Transverse colon (tissue), 4 donors: Measurements from ENCODE around the gene GNA14. TPM values are rescaled to one million over a fixed set of nuclear protein-coding genes. Genes with fewer than 3 reads are reported as not detected.
"Not testable (repeated sequence)": the region's sequence is repeated elsewhere in the genome, so short reads cannot be mapped to it uniquely, and the experiment has no call there.

ENCODE experiments used
- DNase-seq: peaks from one replicate; pipeline ENCODE4 v3.0.0-alpha.2; 2019
- H3K27ac ChIP-seq, 4 donors: fragments of 200-600 bp; sonication (generic); 2 replicates each; pipeline ENCODE4 v1.5.1; 2016 to 2018; ENCODE audit warnings: inconsistent platforms in 4 of 4
- H3K27me3 ChIP-seq: fragments of 200-600 bp; sonication (generic); 2 replicates; pipeline ENCODE4 v1.5.1; 2017; ENCODE audit warnings: inconsistent platforms
- H3K36me3 ChIP-seq, 4 donors: fragments of 200-600 bp; sonication (generic); 2 replicates each; pipeline ENCODE4 v1.5.1; 2017 to 2019; ENCODE audit warnings: inconsistent platforms in 4 of 4
- H3K4me1 ChIP-seq, 4 donors: fragments of 200-600 bp; sonication (generic); 2 replicates each; pipeline ENCODE4 v1.5.1; 2017 to 2020; ENCODE audit warnings: inconsistent platforms in 4 of 4
- H3K4me3 ChIP-seq, 4 donors: fragments of 200-600 bp; sonication (generic); 1 replicate in 1 of 4; 2 replicates in 3 of 4; pipeline versions ENCODE4 v1.5.1 to v1.6.1; 2017 to 2019; ENCODE audit warnings: inconsistent platforms in 4 of 4
- H3K9me3 ChIP-seq, 2 donors: fragments of 200-600 bp; sonication (generic); 2 replicates each; pipeline ENCODE4 v1.5.1; 2017 to 2019; ENCODE audit warnings: inconsistent platforms in 2 of 2
- CTCF ChIP-seq, 5 experiments: fragments of 200-600 bp in 3 of 5; fragments of 450-650 bp in 2 of 5; sonication (generic) in 3 of 5; IDR thresholded peaks; 1 replicate in 2 of 5; 2 replicates in 3 of 5; pipeline ENCODE4 v1.5.1; 2016 to 2017; ENCODE audit warnings: antibody characterized with exemption in 5 of 5, inconsistent platforms in 3 of 5, mild to moderate bottlenecking in 2 of 5, moderate library complexity in 1 of 5
- EP300 ChIP-seq: sonication (generic); formaldehyde crosslinking; IDR thresholded peaks from one replicate; pipeline ENCODE4 v1.6.1; 2017; ENCODE audit warnings: antibody characterized with exemption, low read depth
- POLR2A ChIP-seq: fragments of 450-650 bp; IDR thresholded peaks from one replicate; pipeline ENCODE4 v1.6.1; 2016; ENCODE audit warnings: antibody characterized with exemption, mild to moderate bottlenecking, moderate library complexity
- POLR2AphosphoS5 ChIP-seq, 3 donors: sonication (generic); formaldehyde crosslinking; IDR thresholded peaks; one replicate each; pipeline ENCODE4 v1.6.1; 2016; ENCODE audit warnings: antibody characterized with exemption in 3 of 3
- WGBS, 2 donors: methylation state at CpG; one replicate each; pipeline ENCODE4 v1.1.5; 2018; ENCODE audit warnings: low coverage in 1 of 2; 5-methylcytosine and 5-hydroxymethylcytosine counted together
- in situ Hi-C, 4 donors: fragments of 200-750 bp; cut with MboI; loops; one replicate each; pipeline versions ENCODE4 v1.15.0 to v1.15.1; 2017; ENCODE audit warnings: low sequenced_read_pairs in 3 of 4, low pct_ligation_motif_present in 1 of 4, low pct_unique_long_range_greater_than_20kb in 1 of 4
- intact Hi-C: fragments of 100-400 bp; cut with DNase I; formaldehyde crosslinking; loops from one replicate; pipeline ENCODE4 v1.15.1; 2023; ENCODE audit warnings: low total_unique reads
- total RNA-seq, 4 donors: library from RNA; depleted of rRNA; stranded (reverse); fragments of >200 nt; gene quantifications; one replicate each; pipeline ENCODE4 v1.1.0, GENCODE V29; 2016

GNA14 gene
- total RNA-seq, 4 donors from 2014 or later: 9.4 to 64.9 (median 16.9) TPM

DNA sequence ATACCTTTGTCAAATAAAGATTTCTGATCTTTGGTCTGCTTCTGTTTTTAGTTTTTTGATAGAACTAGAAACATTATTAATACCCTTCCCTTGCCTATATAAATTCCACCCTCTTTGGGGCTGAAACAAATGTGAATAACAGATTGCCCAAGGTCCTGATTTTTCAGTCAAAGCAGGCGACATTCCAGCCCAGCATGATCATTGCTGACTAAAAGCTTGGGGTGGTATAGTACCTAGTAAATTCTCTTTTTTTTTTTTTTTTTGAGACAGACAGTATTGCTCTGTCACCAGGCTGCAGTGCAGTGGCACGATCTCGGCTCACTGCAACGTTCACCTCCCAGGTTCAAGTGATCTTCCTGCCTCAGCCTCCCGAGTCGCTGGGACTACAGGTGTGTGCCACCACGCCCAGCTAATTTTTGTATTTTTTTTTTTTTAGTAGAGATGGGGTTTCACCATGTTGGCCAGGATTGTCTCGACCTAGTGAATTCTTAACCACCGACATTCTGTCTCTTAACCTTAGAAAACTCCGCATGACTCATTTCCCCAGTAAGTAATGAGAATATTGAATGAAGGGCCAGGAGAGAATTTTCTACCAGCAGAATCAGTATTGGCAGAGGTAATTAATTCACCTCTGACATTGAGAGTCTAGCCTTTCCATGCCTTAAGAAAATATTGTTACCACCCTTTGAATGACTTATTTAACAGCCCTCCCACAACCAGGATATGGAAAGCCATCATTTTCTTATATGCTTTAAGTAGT, 226.4 kb downstream of the GNA14 start:
- in situ Hi-C loops (no loop called here), intact Hi-C loops (no loop called here)
- Histone ChIP-seq H3K4me1 (no peaks in the 10 kb centered on the region), H3K4me3 (no peak overlapping the region), H3K36me3 (no peaks in the 10 kb centered on the region), H3K9me3 (no peaks in the 10 kb centered on the region), H3K27ac (no peak overlapping the region), H3K27me3 (no peaks in the 10 kb centered on the region)
- DNase-seq: no peak
- no peak for TF ChIP-seq POLR2AphosphoS5 (IDR thresholded peaks at IDR 0.05)
- TF ChIP-seq CTCF (IDR thresholded peaks at IDR 0.05): no peak
- no peak for TF ChIP-seq EP300
- TF ChIP-seq POLR2A: no peak
- WGBS, 2 donors: 88 to 94% methylated on average over 9 to 10 of the region's 10 CpGs

GRCh38 chr9:77420641-77421040, 227.5 kb downstream of the GNA14 start:
- H3K27me3 ChIP-seq: no peaks in the 10 kb centered on the region
- no peaks in the 10 kb centered on the region for H3K9me3 ChIP-seq
- H3K27ac ChIP-seq: no peak overlapping the region
- in situ Hi-C loops (no loop called here), intact Hi-C loops (no loop called here)
- H3K36me3 ChIP-seq: peaks cover 0 to 7% (median 0%) of the 10 kb centered on the region in 4 donors
- no peak for DNase-seq
- no peaks in the 10 kb centered on the region for H3K4me1 ChIP-seq
- no peak overlapping the region for H3K4me3 ChIP-seq
- TF ChIP-seq POLR2A: no peak
- TF ChIP-seq POLR2AphosphoS5 (IDR thresholded peaks at IDR 0.05): no peak
- TF ChIP-seq EP300: no peak
- TF ChIP-seq CTCF (IDR thresholded peaks at IDR 0.05): no peak
- 72 to 86% methylated on average over 2 of the region's 2 CpGs for WGBS, 2 donors

DNA sequence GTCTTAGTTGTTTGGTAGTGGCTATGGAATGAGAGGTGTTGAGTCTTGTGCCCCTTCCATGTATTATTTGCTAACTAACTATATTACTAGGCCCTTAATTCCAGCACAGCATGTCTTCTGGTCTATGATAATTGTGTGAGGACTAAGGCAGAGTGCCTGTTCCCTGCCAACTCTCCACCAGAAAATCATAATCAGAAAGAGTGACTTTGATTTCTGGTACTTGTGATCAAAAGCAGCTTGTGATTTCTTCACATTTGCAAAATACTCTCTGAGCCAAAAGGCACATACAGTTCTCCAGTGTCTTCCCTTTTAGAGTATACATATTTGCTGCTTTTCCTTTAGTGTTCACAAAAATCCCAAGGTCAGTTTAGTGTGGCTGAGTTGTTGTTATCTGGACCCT, 229.9 kb downstream of the GNA14 start:
- DNase-seq: no peak
- no peaks in the 10 kb centered on the region for H3K4me1 ChIP-seq
- in situ Hi-C loops: no loop called here
- TF ChIP-seq EP300: no peak
- TF ChIP-seq POLR2A: no peak
- TF ChIP-seq CTCF (IDR thresholded peaks at IDR 0.05): no peak
- TF ChIP-seq POLR2AphosphoS5 (IDR thresholded peaks at IDR 0.05): no peak
- H3K36me3 ChIP-seq: peaks cover 0 to 7% (median 0%) of the 10 kb centered on the region in 4 donors
- H3K9me3 ChIP-seq: no peaks in the 10 kb centered on the region
- intact Hi-C loops: no loop called here
- H3K27me3 ChIP-seq: no peaks in the 10 kb centered on the region
- H3K4me3 ChIP-seq: no peak overlapping the region
- no peak overlapping the region for H3K27ac ChIP-seq

DNA sequence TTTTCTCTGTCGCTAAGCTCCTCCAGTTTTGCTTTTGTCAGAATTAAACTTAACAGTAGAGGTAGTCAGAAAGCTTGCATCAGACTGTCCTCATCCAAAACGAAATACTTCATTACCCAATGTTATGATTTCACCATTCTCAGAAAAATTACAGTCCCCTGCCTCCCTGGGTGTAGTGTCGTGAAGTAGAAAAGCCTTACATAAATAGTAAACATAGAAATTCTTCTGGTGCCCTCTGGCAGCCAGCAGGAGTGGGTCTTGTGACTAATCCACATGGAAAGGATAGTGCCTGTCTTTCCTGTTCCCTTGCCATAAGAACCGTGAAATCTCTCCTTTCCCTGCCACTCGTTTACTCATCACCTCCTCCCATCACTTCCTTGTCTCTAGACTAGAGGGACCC, 230.6 kb downstream of the GNA14 start:
- in situ Hi-C loops (no loop called here), intact Hi-C loops (no loop called here)
- Histone ChIP-seq H3K9me3 (no peaks in the 10 kb centered on the region), H3K27me3 (no peaks in the 10 kb centered on the region), H3K36me3 (peaks cover 0 to 7% (median 0%) of the 10 kb centered on the region in 4 donors), H3K4me3 (no peak overlapping the region), H3K4me1 (no peaks in the 10 kb centered on the region), H3K27ac (no peak overlapping the region)
- WGBS, 2 donors: 59 to 67% methylated on average over 5 of the region's 5 CpGs
- TF ChIP-seq POLR2AphosphoS5 (IDR thresholded peaks at IDR 0.05): no peak
- no peak for TF ChIP-seq POLR2A
- no peak for TF ChIP-seq CTCF (IDR thresholded peaks at IDR 0.05)
- no peak for TF ChIP-seq EP300
- no peak for DNase-seq

GRCh38 chr9:77408521-77408920, 239.6 kb downstream of the GNA14 start:
- WGBS, 2 donors: 97% methylated on average over 9 of the region's 9 CpGs; no CpG with 5 or more reads in 1 of the 2 donors
- intact Hi-C loops: not testable (repeated sequence)

More at GRCh38 chr9:77408521-77408920, 239.6 kb downstream of the GNA14 start:
- H3K27ac ChIP-seq, in situ Hi-C loops, H3K4me3 ChIP-seq, H3K9me3 ChIP-seq, H3K4me1 ChIP-seq, DNase-seq, H3K27me3 ChIP-seq: not testable (repeated sequence)
- peaks cover 0 to 27% (median 11%) of the 10 kb centered on the region in 4 donors for H3K36me3 ChIP-seq
